ENCODE results near the gene GLO1.

The GLO1 gene

DNA sequence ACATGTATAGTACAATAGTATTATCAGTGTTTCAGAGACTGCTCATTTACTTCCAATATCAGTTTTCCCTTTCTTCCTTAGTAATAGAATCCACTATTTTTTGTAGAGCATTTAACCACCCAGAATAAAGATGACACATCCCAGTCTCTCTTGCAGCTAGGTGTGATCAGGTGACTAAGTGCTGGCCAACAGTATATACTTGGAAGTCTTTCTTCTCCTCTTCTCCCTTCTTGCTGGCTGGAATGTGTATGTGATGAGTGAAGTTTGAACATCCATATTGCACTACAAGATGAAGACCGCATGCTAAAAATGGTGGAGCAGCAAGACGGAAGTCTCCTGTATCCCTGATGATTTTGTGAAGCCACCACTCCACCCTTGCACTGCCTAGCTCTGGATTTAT, 48.7 kb downstream of the GLO1 start:
- DNase-seq (ENCODE audit: extremely low spot score): no peak
- POLR2A ChIA-PET: no interaction called here
- CTCF ChIA-PET: no interaction called here
- TF ChIP-seq, protein P1, sequence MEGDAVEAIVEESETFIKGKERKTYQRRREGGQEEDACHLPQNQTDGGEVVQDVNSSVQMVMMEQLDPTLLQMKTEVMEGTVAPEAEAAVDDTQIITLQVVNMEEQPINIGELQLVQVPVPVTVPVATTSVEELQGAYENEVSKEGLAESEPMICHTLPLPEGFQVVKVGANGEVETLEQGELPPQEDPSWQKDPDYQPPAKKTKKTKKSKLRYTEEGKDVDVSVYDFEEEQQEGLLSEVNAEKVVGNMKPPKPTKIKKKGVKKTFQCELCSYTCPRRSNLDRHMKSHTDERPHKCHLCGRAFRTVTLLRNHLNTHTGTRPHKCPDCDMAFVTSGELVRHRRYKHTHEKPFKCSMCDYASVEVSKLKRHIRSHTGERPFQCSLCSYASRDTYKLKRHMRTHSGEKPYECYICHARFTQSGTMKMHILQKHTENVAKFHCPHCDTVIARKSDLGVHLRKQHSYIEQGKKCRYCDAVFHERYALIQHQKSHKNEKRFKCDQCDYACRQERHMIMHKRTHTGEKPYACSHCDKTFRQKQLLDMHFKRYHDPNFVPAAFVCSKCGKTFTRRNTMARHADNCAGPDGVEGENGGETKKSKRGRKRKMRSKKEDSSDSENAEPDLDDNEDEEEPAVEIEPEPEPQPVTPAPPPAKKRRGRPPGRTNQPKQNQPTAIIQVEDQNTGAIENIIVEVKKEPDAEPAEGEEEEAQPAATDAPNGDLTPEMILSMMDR (IDR thresholded peaks at IDR 0.05; ENCODE audit: control extremely low read depth, extremely low read depth, low read depth, missing control alignments): no peak

DNA sequence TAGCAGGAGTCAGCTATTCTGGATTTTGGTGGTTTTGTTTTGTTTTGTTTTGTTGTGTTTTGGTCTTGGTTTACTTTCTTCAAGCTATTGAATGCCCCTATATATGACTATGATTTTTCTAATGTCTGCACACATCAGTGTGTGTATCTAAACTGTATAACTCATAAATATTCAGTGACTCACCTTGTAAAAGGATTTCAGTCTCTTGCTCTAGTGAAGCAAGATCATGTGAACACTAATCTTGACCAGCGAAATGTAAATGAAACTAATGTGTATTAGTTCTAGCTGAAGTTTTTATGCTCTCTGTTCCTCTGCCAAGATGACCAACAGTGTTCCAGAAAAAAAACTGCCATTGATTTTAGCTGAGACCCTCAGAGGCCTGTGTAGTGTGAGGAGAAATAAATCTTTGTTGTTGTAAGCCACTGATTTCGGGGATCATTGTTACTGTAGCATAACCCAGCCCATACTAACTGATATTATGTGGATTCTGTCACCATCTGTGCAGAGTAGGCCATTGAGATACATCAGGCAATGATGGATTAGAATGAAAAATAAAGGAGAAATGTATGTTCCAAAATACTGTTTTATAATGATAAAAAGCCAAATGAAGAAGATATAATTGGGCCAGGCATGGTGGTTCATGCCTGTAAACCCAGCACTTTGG, 51.7 kb downstream of the GLO1 start:
- ChIA-PET POLR2A (no interaction called here), CTCF (interaction anchor here (1.0 kb wide), 1 partner anchor 7 kb away, joined by 3 read pairs; no protein-coding TSS in a partner anchor)
- DNase-seq (ENCODE audit: extremely low spot score): no peak

DNA sequence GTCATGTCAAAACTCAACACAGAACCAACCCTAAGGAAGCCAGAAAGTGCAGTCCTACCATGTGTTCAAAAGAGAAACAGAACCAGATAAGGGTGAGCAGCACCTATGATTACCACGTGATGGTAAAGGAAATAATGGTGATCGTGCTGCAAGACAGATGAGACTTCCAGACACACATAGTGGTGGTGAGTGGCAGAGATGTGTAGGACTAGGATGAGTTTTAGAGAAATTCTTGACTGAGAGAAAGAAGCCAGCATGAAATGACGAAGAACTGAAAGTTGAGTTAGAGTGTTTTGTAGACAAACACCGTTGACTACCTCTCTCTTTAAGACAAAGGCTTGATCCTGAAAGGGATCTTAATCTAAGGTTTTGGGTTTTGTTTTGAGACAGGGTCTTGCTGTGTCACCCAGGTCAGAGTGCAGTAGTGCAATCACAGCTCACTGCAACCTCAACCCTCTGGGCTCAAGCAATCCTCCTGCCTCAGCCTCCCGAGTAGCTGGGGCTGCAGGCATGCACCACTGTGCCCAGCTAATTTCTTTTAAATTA, 52.7 kb downstream of the GLO1 start:
- TF ChIP-seq, protein P1 (IDR thresholded peaks at IDR 0.05; ENCODE audit: control extremely low read depth, extremely low read depth, low read depth, missing control alignments): no peak
- POLR2A ChIA-PET: no interaction called here

More for the DNA sequence above, 51.7 kb downstream of the GLO1 start:
- TF ChIP-seq, protein P1 (IDR thresholded peaks at IDR 0.05; ENCODE audit: control extremely low read depth, extremely low read depth, low read depth, missing control alignments): no peak

DNA sequence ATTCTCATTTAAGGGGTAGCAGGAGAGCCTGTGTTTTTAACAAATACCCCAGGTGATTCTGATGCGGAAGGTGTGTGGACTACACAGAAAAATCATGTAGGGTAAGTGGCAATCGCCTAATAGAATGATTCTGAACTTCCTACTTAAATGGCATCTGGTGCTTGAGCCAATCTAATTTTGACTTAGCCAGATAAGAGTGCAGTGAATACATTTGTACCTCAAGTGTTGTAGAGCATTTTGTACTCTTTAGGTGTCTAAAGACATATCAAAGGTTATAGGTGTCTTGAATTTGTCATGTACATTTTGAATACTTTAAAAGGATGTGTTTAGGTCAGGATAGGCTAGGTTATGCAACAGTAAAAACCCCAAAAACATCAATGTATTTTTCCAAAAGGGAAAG, 53.2 kb downstream of the GLO1 start:
- TF ChIP-seq, protein P1 (IDR thresholded peaks at IDR 0.05; ENCODE audit: control extremely low read depth, extremely low read depth, low read depth, missing control alignments): no peak
- no peak for DNase-seq (ENCODE audit: extremely low spot score)
- ChIA-PET CTCF (no interaction called here), POLR2A (no interaction called here)

More for the DNA sequence above, 52.7 kb downstream of the GLO1 start:
- no peak for DNase-seq (ENCODE audit: extremely low spot score)
- CTCF ChIA-PET: no interaction called here

DNA sequence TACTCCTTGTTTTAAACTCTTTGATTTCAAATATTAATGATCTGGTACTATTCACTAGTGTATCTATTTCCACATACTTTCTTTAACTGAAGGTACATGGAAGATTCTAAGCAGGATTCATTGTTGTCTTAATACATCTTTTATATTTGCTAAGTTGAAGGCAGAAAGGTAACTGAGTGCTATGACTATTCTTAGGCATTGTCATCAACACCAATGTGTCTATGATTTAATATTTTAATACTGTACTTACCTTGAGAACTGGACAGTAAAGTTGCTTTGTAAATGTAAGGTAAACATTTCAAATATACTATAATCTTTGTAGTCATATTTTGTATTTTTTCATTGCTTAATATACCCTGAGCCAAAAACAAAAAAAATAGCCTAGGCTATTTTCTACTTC, 54.3 kb downstream of the GLO1 start:
- CTCF ChIA-PET: no interaction called here

DNA sequence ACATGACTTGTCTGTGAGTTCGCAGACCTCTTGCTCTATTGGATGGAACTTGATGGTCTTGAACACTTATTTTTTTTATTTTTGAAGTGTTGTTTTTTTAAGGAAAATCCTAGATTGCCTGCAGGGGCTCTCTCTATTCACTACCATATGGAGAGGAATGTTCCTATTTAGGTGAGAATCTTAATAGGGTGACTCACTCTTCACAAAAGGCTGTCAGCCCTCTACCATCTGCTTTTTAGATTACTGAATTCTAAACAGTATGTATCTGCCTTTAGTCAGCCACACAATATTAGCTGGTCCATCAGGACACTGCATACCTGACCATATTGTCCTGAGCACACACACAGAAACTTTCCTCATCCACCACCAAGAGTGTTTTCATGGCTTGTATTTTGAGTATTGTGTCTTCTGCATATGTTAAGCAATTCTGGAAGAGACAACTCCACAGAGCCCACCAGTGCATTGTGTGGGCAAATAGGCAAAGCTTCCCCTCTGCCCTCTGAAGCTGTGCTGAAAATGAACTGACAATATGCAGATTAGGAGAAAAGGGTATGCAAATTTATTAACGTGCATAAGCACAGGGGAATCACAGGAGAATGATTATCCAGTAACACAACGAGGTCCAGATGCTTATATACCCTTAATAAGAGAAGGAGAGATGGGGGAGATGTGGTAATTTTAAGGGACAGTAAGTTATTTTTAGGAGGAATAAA, 56.6 kb downstream of the GLO1 start:
- ChIA-PET CTCF (no interaction called here), POLR2A (no interaction called here)
- TF ChIP-seq, protein P1 (IDR thresholded peaks at IDR 0.05; ENCODE audit: control extremely low read depth, extremely low read depth, low read depth, missing control alignments): no peak
- DNase-seq (ENCODE audit: extremely low spot score): no peak

More for the DNA sequence above, 54.3 kb downstream of the GLO1 start:
- TF ChIP-seq, protein P1 (IDR thresholded peaks at IDR 0.05; ENCODE audit: control extremely low read depth, extremely low read depth, low read depth, missing control alignments): no peak
- no peak for DNase-seq (ENCODE audit: extremely low spot score)
- POLR2A ChIA-PET: no interaction called here

Data from GM10248 (cell line).